Type B pancreatic cell (in vitro differentiated cells): ENCODE measurements around the gene SULT2B1. TPM values are rescaled to one million over a fixed set of nuclear protein-coding genes. Genes with fewer than 3 reads are reported as not detected.

Experiments used
- DNase-seq: peaks from one replicate; pipeline ENCODE4 v3.0.0; 2021; ENCODE audit warnings: mixed read lengths; ENCODE audit not compliant: unreplicated experiment; ENCODE audit errors: extremely low spot score
- H3K27ac Mint-ChIP-seq: 2 replicates; pipeline ENCODE4 v1.8.0; 2021; ENCODE audit warnings: mild to moderate bottlenecking, mixed read lengths
- H3K27me3 Mint-ChIP-seq: 2 replicates; pipeline ENCODE4 v1.8.0; 2021; ENCODE audit warnings: mixed read lengths
- H3K36me3 Mint-ChIP-seq: 2 replicates; pipeline ENCODE4 v1.8.0; 2021; ENCODE audit warnings: mixed read lengths
- H3K4me1 Mint-ChIP-seq: one replicate; pipeline ENCODE4 v1.8.0; 2021; ENCODE audit warnings: mixed read lengths; ENCODE audit not compliant: unreplicated experiment
- H3K4me3 Mint-ChIP-seq: 2 replicates; pipeline ENCODE4 v1.8.0; 2021; ENCODE audit warnings: mild to moderate bottlenecking, mixed read lengths
- H3K9me3 Mint-ChIP-seq: 2 replicates; pipeline ENCODE4 v1.8.0; 2021; ENCODE audit warnings: mixed read lengths
- total RNA-seq: library from RNA; stranded (reverse); gene quantifications from 2 replicates; pipeline ENCODE4 v1.2.1, GENCODE V29; 2021; ENCODE audit warnings: low replicate concordance
- TF ChIP-seq, protein P1 (sequence below): fragments of 200-600 bp; sonication (generic); conservative IDR thresholded peaks from 2 replicates; pipeline ENCODE4 v1.5.0; 2021; ENCODE audit warnings: antibody characterized with exemption, mild to moderate bottlenecking

SULT2B1 gene
- total RNA-seq, 1 donor from 2014 or later = 0.77 TPM

GRCh38 chr19:48648134-48648533, 96.2 kb downstream of the SULT2B1 start:
- Mint-ChIP-seq H3K36me3 (no peaks in the 10 kb centered on the region), H3K9me3 (no peaks in the 10 kb centered on the region), H3K4me1 (peaks cover 16% of the 10 kb centered on the region), H3K27ac (no peak overlapping the region), H3K4me3 (no peak overlapping the region), H3K27me3 (no peaks in the 10 kb centered on the region)
- no peak for DNase-seq
- TF ChIP-seq, protein P1, sequence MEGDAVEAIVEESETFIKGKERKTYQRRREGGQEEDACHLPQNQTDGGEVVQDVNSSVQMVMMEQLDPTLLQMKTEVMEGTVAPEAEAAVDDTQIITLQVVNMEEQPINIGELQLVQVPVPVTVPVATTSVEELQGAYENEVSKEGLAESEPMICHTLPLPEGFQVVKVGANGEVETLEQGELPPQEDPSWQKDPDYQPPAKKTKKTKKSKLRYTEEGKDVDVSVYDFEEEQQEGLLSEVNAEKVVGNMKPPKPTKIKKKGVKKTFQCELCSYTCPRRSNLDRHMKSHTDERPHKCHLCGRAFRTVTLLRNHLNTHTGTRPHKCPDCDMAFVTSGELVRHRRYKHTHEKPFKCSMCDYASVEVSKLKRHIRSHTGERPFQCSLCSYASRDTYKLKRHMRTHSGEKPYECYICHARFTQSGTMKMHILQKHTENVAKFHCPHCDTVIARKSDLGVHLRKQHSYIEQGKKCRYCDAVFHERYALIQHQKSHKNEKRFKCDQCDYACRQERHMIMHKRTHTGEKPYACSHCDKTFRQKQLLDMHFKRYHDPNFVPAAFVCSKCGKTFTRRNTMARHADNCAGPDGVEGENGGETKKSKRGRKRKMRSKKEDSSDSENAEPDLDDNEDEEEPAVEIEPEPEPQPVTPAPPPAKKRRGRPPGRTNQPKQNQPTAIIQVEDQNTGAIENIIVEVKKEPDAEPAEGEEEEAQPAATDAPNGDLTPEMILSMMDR = no peak

Other genes with a start within 250 kb of the SULT2B1 start
- 3.8 and 47.8 TPM in 2 replicates for gene EMP3, start 226.6 kb upstream of the SULT2B1 start, total RNA-seq
- gene TMEM143, start 188.2 kb upstream of the SULT2B1 start, total RNA-seq = 8.6 and 12.8 TPM in 2 replicates
- gene SYNGR4, start 187.8 kb upstream of the SULT2B1 start, total RNA-seq = not detected in 2 replicates
- gene KDELR1, start 160.6 kb upstream of the SULT2B1 start, total RNA-seq = 227 and 245 TPM in 2 replicates
- 0.45 and 0.58 TPM in 2 replicates for gene GRIN2D, start 158.5 kb upstream of the SULT2B1 start, total RNA-seq
- gene GRWD1, start 106.2 kb upstream of the SULT2B1 start, total RNA-seq = 37.2 and 44.0 TPM in 2 replicates
- gene KCNJ14, start 96.6 kb upstream of the SULT2B1 start, total RNA-seq = 1.8 TPM in 2 replicates
- 115 and 139 TPM in 2 replicates for gene CYTH2, start 82.8 kb upstream of the SULT2B1 start, total RNA-seq
- 12.2 and 21.6 TPM in 2 replicates for gene LMTK3, start 40.3 kb upstream of the SULT2B1 start, total RNA-seq
- gene SPACA4, start 54.6 kb downstream of the SULT2B1 start, total RNA-seq = not detected in 2 replicates
- gene FAM83E, start 62.9 kb downstream of the SULT2B1 start, total RNA-seq = 6.1 and 8.1 TPM in 2 replicates
- 1,623 and 1,815 TPM in 2 replicates for gene RPL18, start 67.0 kb downstream of the SULT2B1 start, total RNA-seq
- gene SPHK2, start 67.3 kb downstream of the SULT2B1 start, total RNA-seq = 44.0 and 47.1 TPM in 2 replicates
- gene DBP, start 85.2 kb downstream of the SULT2B1 start, total RNA-seq = 24.5 and 31.5 TPM in 2 replicates
- 13.8 and 43.3 TPM in 2 replicates for gene CA11, start 94.0 kb downstream of the SULT2B1 start, total RNA-seq
- 0.86 and 1.2 TPM in 2 replicates for gene NTN5, start 120.8 kb downstream of the SULT2B1 start, total RNA-seq
- 9.0 and 13.3 TPM in 2 replicates for gene FUT2, start 143.8 kb downstream of the SULT2B1 start, total RNA-seq
- gene MAMSTR, start 167.6 kb downstream of the SULT2B1 start, total RNA-seq = 2.0 and 3.6 TPM in 2 replicates
- gene RASIP1, start 188.4 kb downstream of the SULT2B1 start, total RNA-seq = 1.9 and 4.6 TPM in 2 replicates
- 2.2 and 4.8 TPM in 2 replicates for gene IZUMO1, start 194.7 kb downstream of the SULT2B1 start, total RNA-seq
- gene FUT1, start 200.5 kb downstream of the SULT2B1 start, total RNA-seq = 11.2 and 15.0 TPM in 2 replicates
- not detected in 2 replicates for gene FGF21, start 203.4 kb downstream of the SULT2B1 start, total RNA-seq